Keratinocyte (primary cell): ENCODE measurements around the gene PTRHD1.

Experiments
- EZH2 ChIP-seq: IDR thresholded peaks from one replicate; pipeline ENCODE4 v1.6.1; 2012; ENCODE audit warnings: inconsistent platforms, mild to moderate bottlenecking, low read length, moderate library complexity
- TF ChIP-seq, protein P1 (sequence below), 3 experiments: IDR thresholded peaks in 1 of 3; conservative IDR thresholded peaks in 1 of 3; optimal IDR thresholded peaks in 1 of 3; 2 replicates in 2 of 3; 3 replicates in 1 of 3; pipeline versions ENCODE3 to v1.5.1; 2011; ENCODE audit warnings: low read length in 3 of 3, mild to moderate bottlenecking in 3 of 3, moderate library complexity in 2 of 3, control low read depth in 1 of 3, inconsistent platforms in 1 of 3; ENCODE audit not compliant: insufficient read depth in 2 of 3; ENCODE audit errors: extremely low read depth in 1 of 3

DNA sequence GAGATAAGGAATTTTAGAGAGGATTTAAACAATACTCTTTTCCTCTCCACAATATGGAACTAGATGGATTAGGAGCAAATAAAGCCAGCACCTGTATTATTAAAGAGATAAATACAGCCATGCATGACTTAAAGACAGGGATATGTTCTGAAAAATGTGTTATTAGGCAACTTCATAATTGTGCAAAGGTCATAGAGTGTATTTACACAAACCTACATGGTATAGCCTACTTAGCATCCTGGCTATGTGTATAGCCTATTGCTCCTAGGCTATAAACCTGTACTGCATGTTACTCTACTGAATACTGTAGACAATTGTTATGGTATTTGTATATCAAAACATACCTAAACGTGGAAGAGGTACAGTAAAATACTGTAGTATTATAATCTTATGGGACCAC lies 53.0 kb downstream of the PTRHD1 start:
- TF ChIP-seq, protein P1, sequence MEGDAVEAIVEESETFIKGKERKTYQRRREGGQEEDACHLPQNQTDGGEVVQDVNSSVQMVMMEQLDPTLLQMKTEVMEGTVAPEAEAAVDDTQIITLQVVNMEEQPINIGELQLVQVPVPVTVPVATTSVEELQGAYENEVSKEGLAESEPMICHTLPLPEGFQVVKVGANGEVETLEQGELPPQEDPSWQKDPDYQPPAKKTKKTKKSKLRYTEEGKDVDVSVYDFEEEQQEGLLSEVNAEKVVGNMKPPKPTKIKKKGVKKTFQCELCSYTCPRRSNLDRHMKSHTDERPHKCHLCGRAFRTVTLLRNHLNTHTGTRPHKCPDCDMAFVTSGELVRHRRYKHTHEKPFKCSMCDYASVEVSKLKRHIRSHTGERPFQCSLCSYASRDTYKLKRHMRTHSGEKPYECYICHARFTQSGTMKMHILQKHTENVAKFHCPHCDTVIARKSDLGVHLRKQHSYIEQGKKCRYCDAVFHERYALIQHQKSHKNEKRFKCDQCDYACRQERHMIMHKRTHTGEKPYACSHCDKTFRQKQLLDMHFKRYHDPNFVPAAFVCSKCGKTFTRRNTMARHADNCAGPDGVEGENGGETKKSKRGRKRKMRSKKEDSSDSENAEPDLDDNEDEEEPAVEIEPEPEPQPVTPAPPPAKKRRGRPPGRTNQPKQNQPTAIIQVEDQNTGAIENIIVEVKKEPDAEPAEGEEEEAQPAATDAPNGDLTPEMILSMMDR (optimal IDR thresholded peaks at IDR 0.05 in 1 of 3, IDR thresholded peaks at IDR 0.05 in 1 of 3, conservative IDR thresholded peaks at IDR 0.05 in 1 of 3; ENCODE audit: extremely low read depth in 1 of 3, insufficient read depth in 2 of 3, low read length in 3 of 3): no peak
- TF ChIP-seq EZH2: no peak
